ENCODE measurements around the gene IL11. TPM values are rescaled to one million over a fixed set of nuclear protein-coding genes. Genes with fewer than 3 reads are reported as not detected.
A peak's percentile ranks its signal among the peaks of the same experiment; 100 is the strongest.

The IL11 gene
- total and polyA plus RNA-seq, 2 of the 13 experiments (the other 11 are each of a cell fraction or from before 2014, with no cell fraction given) = 2.5 to 2.9 TPM

DNA sequence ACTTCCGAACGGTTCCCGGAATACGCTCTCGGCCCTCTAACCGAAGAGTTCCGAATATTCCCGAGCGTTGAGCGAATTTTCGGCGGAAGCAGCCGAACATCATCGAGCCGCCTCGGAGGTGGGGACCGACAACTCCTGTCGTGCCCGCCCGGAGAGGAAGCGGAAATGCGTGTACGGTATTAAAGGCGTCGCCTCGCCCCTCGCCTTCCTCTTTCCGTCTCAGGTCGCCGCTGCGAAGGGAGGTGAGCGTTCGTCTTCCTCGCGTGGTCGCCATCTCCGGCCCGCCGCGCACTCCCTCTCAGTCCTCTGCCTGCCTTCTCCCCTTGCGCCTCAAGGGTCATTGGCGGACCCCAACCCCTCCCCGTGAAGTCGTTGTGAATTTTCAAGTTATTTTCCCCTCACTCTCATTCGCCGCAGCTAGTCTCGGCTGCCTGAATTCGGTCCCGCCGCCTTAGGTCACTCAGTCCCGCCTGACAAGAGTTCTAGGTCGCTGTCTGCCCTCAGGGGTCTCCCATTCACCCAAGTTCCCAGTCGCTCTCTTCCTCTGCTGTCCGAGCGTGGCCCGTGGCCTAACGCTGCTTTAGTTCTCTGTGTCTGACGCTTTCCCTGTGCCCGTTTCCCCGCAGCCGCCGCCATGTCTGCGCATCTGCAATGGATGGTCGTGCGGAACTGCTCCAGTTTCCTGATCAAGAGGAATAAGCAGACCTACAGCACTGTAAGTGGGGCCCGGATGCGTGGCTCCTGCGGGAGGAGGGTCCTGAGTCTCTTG, 15.6 kb upstream of the IL11 start, which contains the start of gene RPL28 (continued):
- TF ChIP-seq, protein P1, sequence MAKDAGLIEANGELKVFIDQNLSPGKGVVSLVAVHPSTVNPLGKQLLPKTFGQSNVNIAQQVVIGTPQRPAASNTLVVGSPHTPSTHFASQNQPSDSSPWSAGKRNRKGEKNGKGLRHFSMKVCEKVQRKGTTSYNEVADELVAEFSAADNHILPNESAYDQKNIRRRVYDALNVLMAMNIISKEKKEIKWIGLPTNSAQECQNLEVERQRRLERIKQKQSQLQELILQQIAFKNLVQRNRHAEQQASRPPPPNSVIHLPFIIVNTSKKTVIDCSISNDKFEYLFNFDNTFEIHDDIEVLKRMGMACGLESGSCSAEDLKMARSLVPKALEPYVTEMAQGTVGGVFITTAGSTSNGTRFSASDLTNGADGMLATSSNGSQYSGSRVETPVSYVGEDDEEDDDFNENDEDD (CRISPR knock-in tag; IDR thresholded peaks at IDR 0.05; ENCODE audit: borderline replicate concordance) = peak; percentile 73; the same call in 1 of the 2 replicates
- TF ChIP-seq PPARG (CRISPR knock-in tag; conservative IDR thresholded peaks at IDR 0.05) = peak; percentile 64
- no peak for TF ChIP-seq ZNF281 (CRISPR knock-in tag; IDR thresholded peaks at IDR 0.05; ENCODE audit: borderline replicate concordance)
- TF ChIP-seq ARNTL (CRISPR knock-in tag; IDR thresholded peaks at IDR 0.05) = no peak
- peak; percentile 85 for TF ChIP-seq AGO2 (optimal IDR thresholded peaks at IDR 0.05; ENCODE audit: low read depth, low read length)
- no peak for TF ChIP-seq HNRNPH1 (optimal IDR thresholded peaks at IDR 0.05; ENCODE audit: low read depth, low read length)
- 0 out of 2 replicates have a peak, but pooled peaks have one; percentile 11 for TF ChIP-seq ZNF652 (CRISPR knock-in tag; IDR thresholded peaks at IDR 0.05; ENCODE audit: borderline replicate concordance, low read depth)
- TF ChIP-seq TEAD3 (CRISPR knock-in tag; optimal IDR thresholded peaks at IDR 0.05; ENCODE audit: borderline replicate concordance) = peak; percentile 50
- 0 out of 2 replicates have a peak, but pooled peaks have one; percentile 29 for TF ChIP-seq ZBTB7A (CRISPR knock-in tag; IDR thresholded peaks at IDR 0.05)
- 0 out of 2 replicates have a peak, but pooled peaks have one; percentile 62 for TF ChIP-seq ZNF713 (CRISPR knock-in tag; IDR thresholded peaks at IDR 0.05)
- TF ChIP-seq, protein P2, sequence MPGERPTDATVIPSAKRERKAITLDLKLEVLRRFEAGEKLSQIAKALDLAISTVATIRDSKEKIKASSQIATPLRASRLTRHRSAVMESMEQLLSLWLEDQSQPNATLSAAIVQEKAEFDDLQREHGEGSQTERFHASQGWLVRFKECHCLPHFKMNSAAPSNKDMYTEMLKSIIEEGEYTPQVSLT (CRISPR knock-in tag; IDR thresholded peaks at IDR 0.05; ENCODE audit: borderline replicate concordance, low read depth) = no peak
- TF ChIP-seq MTA3 (CRISPR knock-in tag; IDR thresholded peaks at IDR 0.05) = no peak
- TF ChIP-seq ZNF644 (CRISPR knock-in tag; IDR thresholded peaks at IDR 0.05; ENCODE audit: low read depth) = no peak
- TF ChIP-seq PCBP1 (IDR thresholded peaks at IDR 0.05; ENCODE audit: borderline replicate concordance, low read depth, low read length) = peak; percentile 23; the same call in 1 of the 2 replicates
- TF ChIP-seq, protein P3, sequence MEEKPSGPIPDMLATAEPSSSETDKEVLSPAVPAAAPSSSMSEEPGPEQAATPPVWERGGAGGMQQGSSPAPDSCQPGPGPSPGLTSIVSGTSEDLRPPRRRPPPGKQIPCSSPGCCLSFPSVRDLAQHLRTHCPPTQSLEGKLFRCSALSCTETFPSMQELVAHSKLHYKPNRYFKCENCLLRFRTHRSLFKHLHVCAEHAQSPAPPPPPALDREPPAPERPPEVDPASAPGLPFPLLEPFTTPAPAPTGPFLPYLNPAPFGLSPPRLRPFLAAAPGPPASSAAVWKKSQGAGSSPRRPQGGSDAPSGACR (CRISPR knock-in tag; IDR thresholded peaks at IDR 0.05) = no peak
- TF ChIP-seq MEIS1 (CRISPR knock-in tag; IDR thresholded peaks at IDR 0.05; ENCODE audit: borderline replicate concordance) = no peak
- TF ChIP-seq PAWR (CRISPR knock-in tag; IDR thresholded peaks at IDR 0.05; ENCODE audit: borderline replicate concordance) = no peak
- TF ChIP-seq ZNF207 (IDR thresholded peaks at IDR 0.05; ENCODE audit: borderline replicate concordance) = no peak
- no peak for TF ChIP-seq ZNF432 (CRISPR knock-in tag; IDR thresholded peaks at IDR 0.05; ENCODE audit: borderline replicate concordance)
- TF ChIP-seq ZNF136 (CRISPR knock-in tag; IDR thresholded peaks at IDR 0.05; ENCODE audit: low read depth) = 0 out of 2 replicates have a peak, but pooled peaks have one; percentile 55
- 0 out of 2 replicates have a peak, but pooled peaks have one; percentile 46 for TF ChIP-seq STAT6 (CRISPR knock-in tag; IDR thresholded peaks at IDR 0.05; ENCODE audit: borderline replicate concordance)
